BLaER1 treated with 17β-estradiol and CSF1 and Interleukin-3, amounts not matched to agents 10 nM and 100 nM (cell line): ENCODE results near the gene PODXL.

Source experiments
- H3K27ac ChIP-seq, 11 experiments: shearing (Covaris generic); formaldehyde crosslinking; 2 replicates each; pipeline ENCODE4 v1.8.1; 2022
- H3K27me3 ChIP-seq, 11 experiments: shearing (Covaris generic); formaldehyde crosslinking; 2 replicates each; pipeline ENCODE4 v1.8.1; 2022
- H3K36me3 ChIP-seq, 11 experiments: shearing (Covaris generic); formaldehyde crosslinking; 2 replicates each; pipeline ENCODE4 v1.8.1; 2022
- H3K4me1 ChIP-seq, 10 experiments: shearing (Covaris generic); formaldehyde crosslinking; 2 replicates each; pipeline ENCODE4 v1.8.1; 2022
- H3K4me2 ChIP-seq, 11 experiments: shearing (Covaris generic); formaldehyde crosslinking; 2 replicates each; pipeline ENCODE4 v1.8.1; 2022
- H3K4me3 ChIP-seq, 10 experiments: shearing (Covaris generic); formaldehyde crosslinking; 2 replicates each; pipeline ENCODE4 v1.8.1; 2022
- H3K9ac ChIP-seq, 11 experiments: shearing (Covaris generic); formaldehyde crosslinking; 2 replicates each; pipeline ENCODE4 v1.8.1; 2022
- H3K9me3 ChIP-seq, 11 experiments: shearing (Covaris generic); formaldehyde crosslinking; replicated peaks in 1 of 11; 2 replicates each; pipeline ENCODE4 v1.8.1; 2022
- H4K20me1 ChIP-seq, 11 experiments: shearing (Covaris generic); formaldehyde crosslinking; 2 replicates each; pipeline ENCODE4 v1.8.1; 2022
- Cebpa-rat ChIP-seq, 11 experiments: shearing (Covaris generic); IDR thresholded peaks; 2 replicates each; pipeline ENCODE4 v1.8.1; 2022

The PODXL gene

DNA sequence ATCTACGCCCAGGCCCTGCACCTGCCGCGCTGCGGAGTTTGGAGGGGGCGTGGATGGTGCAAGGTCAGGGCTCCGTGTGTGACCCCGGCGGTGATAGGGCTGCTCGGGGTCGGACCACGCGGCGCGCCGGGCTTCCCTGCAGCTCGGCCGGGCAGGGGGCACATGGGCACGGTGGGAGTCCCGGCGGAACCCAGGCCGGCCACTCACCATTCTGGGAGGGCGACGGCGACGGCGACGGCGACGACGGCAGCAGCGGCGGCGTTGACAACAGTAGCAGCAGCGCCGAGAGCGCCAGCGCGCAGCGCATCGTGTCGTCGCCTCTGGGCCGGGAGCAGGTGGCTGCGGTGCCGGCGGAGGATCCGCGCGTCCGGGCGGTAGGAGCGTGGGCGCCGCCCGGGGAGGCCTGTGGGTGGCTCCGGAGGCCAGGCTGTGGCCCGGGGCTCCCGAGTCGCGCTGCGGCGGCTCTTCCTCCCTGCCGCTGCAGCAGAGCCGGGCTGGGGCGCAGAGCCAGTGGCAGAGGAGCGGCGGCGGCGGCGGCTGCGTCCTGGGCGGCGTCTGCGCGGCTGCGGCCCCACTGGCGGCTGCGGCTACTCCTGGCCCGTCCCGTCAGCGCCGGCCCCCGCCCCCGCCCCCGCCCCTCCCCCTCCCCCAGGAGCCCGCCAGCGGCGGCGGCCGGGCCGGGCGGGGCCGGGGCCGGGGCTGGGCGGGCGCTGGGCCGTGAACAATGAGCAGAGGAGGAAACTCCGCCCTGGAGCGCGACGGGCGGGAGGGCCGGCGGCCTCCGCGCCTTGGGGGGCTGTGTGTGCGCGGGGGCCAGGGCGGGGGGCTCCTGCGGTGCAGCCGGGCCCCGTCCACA, at the start of gene PODXL:
PODXL (minus strand) TSS at position 576 of the 856 bp plus-strand sequence; CDS start at position 307, 269 bp downstream.
- peak within 1 kb of the TSS in 10 of 11 experiments; percentile 29 to 80 (median 72); a peak in 19 of 22 replicates for H3K27ac ChIP-seq
- H3K9ac ChIP-seq, result peak within 1 kb of the TSS; percentile 66 to 84 (median 79)
- no peak for TF ChIP-seq Cebpa-rat (IDR thresholded peaks at IDR 0.05)
- H3K4me1 ChIP-seq, result peaks cover 10 to 34% (median 28%) of the 10 kb centered on the region in 10 experiments; a peak in 19 of 20 replicates
- no peaks in the 10 kb centered on the region for H3K9me3 ChIP-seq
- H4K20me1 ChIP-seq, result peaks cover 0 to 28% (median 10%) of the 10 kb centered on the region in 11 experiments; a peak in 14 of 22 replicates
- no peaks in the 10 kb centered on the region for H3K36me3 ChIP-seq
- peak within 1 kb of the TSS; percentile 57 to 79 (median 70) for H3K4me3 ChIP-seq
- peak within 1 kb of the TSS; percentile 94 to 100 (median 99) for H3K4me2 ChIP-seq
- peaks cover 5 to 34% (median 17%) of the 10 kb centered on the region in 11 experiments; a peak in 18 of 22 replicates for H3K27me3 ChIP-seq

GRCh38 chr7:131605280-131605878, 49.0 kb upstream of the PODXL start:
- no peaks in the 10 kb centered on the region for H4K20me1 ChIP-seq
- H3K9ac ChIP-seq, result no peak overlapping the region
- no peak overlapping the region for H3K27ac ChIP-seq
- H3K9me3 ChIP-seq, result no peaks in the 10 kb centered on the region
- H3K4me1 ChIP-seq, result peaks cover 0 to 12% (median 0%) of the 10 kb centered on the region in 10 experiments; a peak in 5 of 20 replicates
- no peak overlapping the region for H3K4me2 ChIP-seq
- TF ChIP-seq Cebpa-rat (IDR thresholded peaks at IDR 0.05), result no peak
- H3K27me3 ChIP-seq, result no peaks in the 10 kb centered on the region
- no peak overlapping the region for H3K4me3 ChIP-seq
- H3K36me3 ChIP-seq, result no peaks in the 10 kb centered on the region

DNA sequence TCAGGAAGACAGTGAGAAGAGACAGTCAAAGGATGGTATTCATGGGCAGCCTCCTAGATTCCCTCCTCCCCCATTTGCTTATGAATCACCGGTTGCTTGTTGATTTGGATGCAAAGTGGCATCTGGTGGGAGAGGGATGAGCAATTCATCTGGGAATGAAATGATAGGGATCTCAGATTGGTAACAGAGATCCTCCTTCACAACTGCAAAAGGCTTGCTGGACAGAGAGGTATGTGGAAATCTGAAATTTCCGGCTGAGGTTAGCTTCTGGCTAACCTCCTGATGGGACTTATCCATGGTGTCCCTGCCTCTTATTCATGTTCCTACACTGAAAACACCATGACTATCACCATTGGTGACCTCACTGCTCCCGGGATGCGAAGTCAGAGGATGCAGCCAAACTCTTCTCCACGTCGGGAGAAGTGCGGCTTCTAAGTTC, 48.4 kb upstream of the PODXL start:
- no peak overlapping the region for H3K27ac ChIP-seq
- no peak overlapping the region for H3K9ac ChIP-seq
- no peaks in the 10 kb centered on the region for H3K36me3 ChIP-seq
- H3K9me3 ChIP-seq, result no peaks in the 10 kb centered on the region
- peaks cover 0 to 12% (median 0%) of the 10 kb centered on the region in 10 experiments; a peak in 5 of 20 replicates for H3K4me1 ChIP-seq
- H4K20me1 ChIP-seq, result no peaks in the 10 kb centered on the region
- H3K4me3 ChIP-seq, result no peak overlapping the region
- H3K27me3 ChIP-seq, result no peaks in the 10 kb centered on the region
- no peak for TF ChIP-seq Cebpa-rat (IDR thresholded peaks at IDR 0.05)
- H3K4me2 ChIP-seq, result no peak overlapping the region

DNA sequence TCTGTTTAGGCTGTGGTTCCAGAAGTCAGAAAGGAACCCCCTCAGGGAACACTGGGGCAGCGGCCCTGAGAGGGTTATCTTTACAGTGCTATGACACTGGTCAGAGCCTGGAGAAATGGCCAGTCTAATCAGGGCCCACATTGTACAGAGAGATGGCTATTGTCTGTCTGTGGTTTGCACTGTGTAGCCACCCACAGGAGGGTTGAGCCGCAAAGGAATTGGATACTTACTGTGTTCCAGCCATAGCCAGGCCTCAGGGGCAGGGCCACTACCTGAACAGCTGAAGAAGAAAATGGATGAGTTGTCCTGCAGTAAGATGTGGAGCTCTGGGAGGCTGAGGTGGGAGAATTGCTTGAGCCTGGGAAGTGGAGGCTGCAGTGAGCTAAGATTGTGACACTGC, 47.5 kb upstream of the PODXL start:
- H3K4me2 ChIP-seq, result no peak overlapping the region
- H4K20me1 ChIP-seq, result no peaks in the 10 kb centered on the region
- H3K9me3 ChIP-seq, result no peaks in the 10 kb centered on the region
- H3K4me1 ChIP-seq, result peaks cover 0 to 12% (median 0%) of the 10 kb centered on the region in 10 experiments; a peak in 5 of 20 replicates
- no peaks in the 10 kb centered on the region for H3K27me3 ChIP-seq
- no peak overlapping the region for H3K27ac ChIP-seq
- no peaks in the 10 kb centered on the region for H3K36me3 ChIP-seq
- H3K4me3 ChIP-seq, result no peak overlapping the region
- no peak for TF ChIP-seq Cebpa-rat (IDR thresholded peaks at IDR 0.05)
- H3K9ac ChIP-seq, result no peak overlapping the region

DNA sequence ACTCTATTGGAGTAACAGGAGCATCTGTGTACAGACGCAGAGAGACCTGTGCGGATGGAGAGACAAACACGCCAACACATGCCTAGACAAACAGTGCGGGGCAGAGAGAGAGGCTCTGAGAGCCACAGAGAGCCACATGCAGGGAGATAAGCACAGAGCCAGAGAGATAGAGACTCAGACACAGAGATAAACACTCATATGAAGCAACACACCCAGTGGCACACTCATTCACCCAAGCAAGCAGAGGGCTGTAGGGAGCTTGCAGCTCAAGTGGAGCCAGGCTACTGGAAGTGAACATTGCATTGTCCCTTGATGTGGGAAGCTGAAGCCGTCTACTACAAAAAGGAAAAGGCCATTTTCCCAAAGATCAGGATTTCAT, 46.6 kb upstream of the PODXL start:
- peaks cover 0 to 7% (median 0%) of the 10 kb centered on the region in 10 experiments; a peak in 5 of 20 replicates for H3K4me1 ChIP-seq
- H3K27me3 ChIP-seq, result no peaks in the 10 kb centered on the region
- no peak overlapping the region for H3K9ac ChIP-seq
- H3K27ac ChIP-seq, result no peak overlapping the region
- H3K4me2 ChIP-seq, result no peak overlapping the region
- no peak overlapping the region for H3K4me3 ChIP-seq
- H3K9me3 ChIP-seq, result no peaks in the 10 kb centered on the region
- no peaks in the 10 kb centered on the region for H3K36me3 ChIP-seq
- H4K20me1 ChIP-seq, result no peaks in the 10 kb centered on the region
- TF ChIP-seq Cebpa-rat (IDR thresholded peaks at IDR 0.05), result no peak

DNA sequence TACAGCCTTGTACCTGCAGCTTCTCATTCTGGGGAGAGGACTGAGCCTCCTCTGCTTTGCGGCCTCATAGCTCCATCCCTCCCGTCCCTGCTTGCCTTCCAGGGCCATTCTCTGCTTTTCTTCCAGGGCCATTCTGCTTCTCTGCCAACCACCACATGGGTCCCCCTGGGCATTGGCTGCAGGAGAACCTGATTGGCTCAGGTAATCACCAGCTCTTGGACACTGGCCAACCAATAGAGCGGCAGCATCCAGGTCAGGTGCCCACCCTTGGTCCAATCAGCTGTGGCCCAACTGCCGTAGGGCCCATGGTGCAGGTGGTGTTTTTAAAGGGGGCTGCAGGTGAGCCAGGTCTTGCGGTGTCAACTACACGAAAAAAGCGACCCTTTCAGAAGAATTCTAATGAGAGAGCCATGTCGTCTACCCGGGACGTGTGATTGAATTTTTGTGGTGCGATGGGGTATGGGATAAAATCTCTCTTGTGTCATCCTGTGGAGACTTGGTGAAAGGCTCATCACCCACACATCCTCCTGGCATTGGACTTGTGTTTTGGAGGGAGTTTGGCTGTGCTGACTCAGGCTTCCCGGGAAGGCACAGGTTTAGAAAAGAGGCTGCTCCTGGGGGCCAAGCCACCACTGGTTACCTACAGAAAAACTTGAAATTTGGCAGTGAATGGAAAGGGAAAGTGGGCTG, 46.0 kb upstream of the PODXL start:
- no peaks in the 10 kb centered on the region for H3K9me3 ChIP-seq
- H3K36me3 ChIP-seq, result no peaks in the 10 kb centered on the region
- H3K4me2 ChIP-seq, result no peak overlapping the region
- H3K27me3 ChIP-seq, result no peaks in the 10 kb centered on the region
- TF ChIP-seq Cebpa-rat (IDR thresholded peaks at IDR 0.05), result no peak
- H3K27ac ChIP-seq, result no peak overlapping the region
- no peaks in the 10 kb centered on the region for H4K20me1 ChIP-seq
- H3K4me3 ChIP-seq, result no peak overlapping the region
- H3K4me1 ChIP-seq, result 0 out of 20 replicates have a peak, but pooled peaks cover 0 to 5% (median 0%) of the 10 kb centered on the region in 10 experiments
- H3K9ac ChIP-seq, result no peak overlapping the region

- Histone ChIP-seq H3K36me3 (no peaks in the 10 kb centered on the region), H4K20me1 (no peaks in the 10 kb centered on the region), H3K27ac (no peak overlapping the region), H3K4me3 (no peak overlapping the region), H3K9ac (no peak overlapping the region), H3K27me3 (no peaks in the 10 kb centered on the region), H3K4me1 (no peaks in the 10 kb centered on the region), H3K4me2 (no peak overlapping the region), H3K9me3 (no peaks in the 10 kb centered on the region)
- no peak for TF ChIP-seq Cebpa-rat (IDR thresholded peaks at IDR 0.05)
Observed at GRCh38 chr7:131600085-131600881, 43.9 kb upstream of the PODXL start.

DNA sequence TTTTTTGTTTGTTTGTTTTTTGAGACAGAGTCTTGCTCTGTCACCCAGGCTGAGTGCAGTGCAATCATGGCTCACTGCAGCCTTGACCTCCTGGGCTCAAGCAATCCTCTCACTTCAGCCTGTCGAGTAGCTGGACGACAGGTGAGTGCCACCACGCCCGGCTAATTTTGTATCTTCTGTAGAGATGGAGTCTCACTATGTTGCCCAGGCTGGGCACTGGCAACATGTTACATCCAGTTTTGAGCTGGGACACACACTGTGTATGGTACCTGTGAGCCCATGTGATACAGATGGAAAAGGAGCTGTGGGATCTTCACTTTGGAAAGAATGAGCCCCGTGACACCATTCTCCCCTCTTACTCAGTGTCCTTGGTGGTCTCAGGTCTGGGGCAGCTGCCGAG, 40.4 kb upstream of the PODXL start:
- Histone ChIP-seq H3K27ac (no peak overlapping the region), H3K36me3 (no peaks in the 10 kb centered on the region), H3K4me2 (no peak overlapping the region), H3K9ac (no peak overlapping the region), H3K4me1 (no peaks in the 10 kb centered on the region), H4K20me1 (no peaks in the 10 kb centered on the region), H3K9me3 (no peaks in the 10 kb centered on the region), H3K27me3 (no peaks in the 10 kb centered on the region), H3K4me3 (no peak overlapping the region)
- no peak for TF ChIP-seq Cebpa-rat (IDR thresholded peaks at IDR 0.05)
